ENCODE data around the gene MYOG.

The MYOG gene

GRCh38 chr1:203104789-203105390 is 19.1 kb upstream of the MYOG start:
- no peak for TF ChIP-seq CTCF (IDR thresholded peaks at IDR 0.05; ENCODE audit: insufficient read depth, low read length, missing control alignments)
- ChIA-PET CTCF (interaction anchor here (2.5 kb wide), 1 partner anchor 111 kb away, joined by 13 read pairs; no protein-coding TSS in a partner anchor), POLR2A (no interaction called here)
- no peak for DNase-seq (ENCODE audit: low read depth, low spot score)
- no peak overlapping the region for H3K4me3 ChIP-seq (ENCODE audit: low read depth, low read length)

- ChIA-PET CTCF (interaction anchor here (0.7 to 2.5 kb wide), 5 partner anchors 14 to 114 kb away, joined by 3 to 13 read pairs (median 3); no protein-coding TSS in a partner anchor), POLR2A (no interaction called here)
- TF ChIP-seq CTCF (IDR thresholded peaks at IDR 0.05; ENCODE audit: insufficient read depth, low read length, missing control alignments) = no peak
Observed at GRCh38 chr1:203103829-203104495, 18.1 kb upstream of the MYOG start.

DNA sequence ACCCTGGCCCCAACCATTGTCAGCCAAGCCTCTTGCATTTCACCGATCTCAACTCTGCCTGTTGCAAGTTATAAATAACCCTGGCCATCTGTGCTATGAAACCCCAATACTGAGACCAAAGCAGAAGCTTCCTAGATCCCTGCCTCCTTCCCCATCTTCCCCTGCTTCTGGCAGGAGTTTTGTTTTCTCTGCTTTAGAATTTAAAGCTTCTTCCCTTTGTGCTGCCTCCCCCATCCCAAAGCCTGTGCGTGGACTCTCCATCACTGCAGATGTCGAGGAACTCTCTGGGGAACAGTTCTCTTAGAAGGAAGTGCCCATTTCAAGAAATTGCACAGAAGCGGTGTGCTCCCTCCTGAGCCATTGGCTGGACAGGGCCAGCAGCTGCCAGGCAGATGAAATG is 17.4 kb upstream of the MYOG start:
- no peak overlapping the region for H3K4me3 ChIP-seq (ENCODE audit: low read depth, low read length)
- ChIA-PET POLR2A (no interaction called here), CTCF (interaction anchor here (0.7 to 2.5 kb wide), 7 partner anchors 15 to 151 kb away, joined by 3 to 13 read pairs (median 3); no protein-coding TSS in a partner anchor)
- no peak for TF ChIP-seq CTCF (IDR thresholded peaks at IDR 0.05; ENCODE audit: insufficient read depth, low read length, missing control alignments)
- no peak for DNase-seq (ENCODE audit: low read depth, low spot score)

More at GRCh38 chr1:203103829-203104495, 18.1 kb upstream of the MYOG start:
- no peak for DNase-seq (ENCODE audit: low read depth, low spot score)
- H3K4me3 ChIP-seq (ENCODE audit: low read depth, low read length) = no peak overlapping the region

GRCh38 chr1:203101813-203102634 is 16.2 kb upstream of the MYOG start:
- no peak for TF ChIP-seq CTCF (IDR thresholded peaks at IDR 0.05; ENCODE audit: insufficient read depth, low read length, missing control alignments)
- CTCF ChIA-PET = interaction anchor here (1.0 to 2.5 kb wide), 4 partner anchors 16 to 153 kb away, joined by 3 to 13 read pairs (median 8); no protein-coding TSS in a partner anchor
- no peak for DNase-seq (ENCODE audit: low read depth, low spot score)
- POLR2A ChIA-PET = no interaction called here
- no peak overlapping the region for H3K4me3 ChIP-seq (ENCODE audit: low read depth, low read length)

GRCh38 chr1:203100516-203100869 is 14.7 kb upstream of the MYOG start:
- ChIA-PET CTCF (interaction anchor here (1.4 to 5.0 kb wide), 3 partner anchors 17 to 116 kb away, joined by 3 to 26 read pairs (median 26); partner anchors contain the start of gene ADORA1), POLR2A (no interaction called here)
- H3K4me3 ChIP-seq (ENCODE audit: low read depth, low read length) = no peak overlapping the region
- no peak for TF ChIP-seq CTCF (IDR thresholded peaks at IDR 0.05; ENCODE audit: insufficient read depth, low read length, missing control alignments)
- DNase-seq (ENCODE audit: low read depth, low spot score) = no peak

Measured in AG04449 (cell line).